Ureter (tissue), 1 donor: ENCODE measurements around the gene DIP2C. TPM values are rescaled to one million over a fixed set of nuclear protein-coding genes. Genes with fewer than 3 reads are reported as not detected.
"Not testable (repeated sequence)": the region's sequence is repeated elsewhere in the genome, so short reads cannot be mapped to it uniquely, and the experiment has no call there.

Experiments used
- DNase-seq: peaks from one replicate; pipeline ENCODE4 v3.0.0-alpha.2; 2020; ENCODE audit warnings: low spot score
- total RNA-seq: library from RNA; stranded (reverse); gene quantifications from one replicate; pipeline ENCODE4 v1.2.4, GENCODE V29; 2023
- donor health status: DM: yes; HTN: yes; CAD: no.

The DIP2C gene
- total RNA-seq, 1 donor from 2014 or later = 26.8 TPM

GRCh38 chr10:375815-376505 is 313.5 kb downstream of the DIP2C start:
- DNase-seq = no peak

- DNase-seq = no peak
Measured at GRCh38 chr10:374354-374753, 315.1 kb downstream of the DIP2C start.

- no peak for DNase-seq
Measured at GRCh38 chr10:373526-374309, 315.8 kb downstream of the DIP2C start.

GRCh38 chr10:373015-373414 is 316.5 kb downstream of the DIP2C start:
- DNase-seq = no peak

GRCh38 chr10:372566-372965 is 316.9 kb downstream of the DIP2C start:
- no peak for DNase-seq

GRCh38 chr10:371515-371914 is 318.0 kb downstream of the DIP2C start:
- no peak for DNase-seq

GRCh38 chr10:370449-370825 is 319.0 kb downstream of the DIP2C start:
- DNase-seq = no peak

GRCh38 chr10:369684-370448 is 319.6 kb downstream of the DIP2C start:
- no peak for DNase-seq

GRCh38 chr10:369221-369683 is 320.2 kb downstream of the DIP2C start:
- DNase-seq = no peak

- no peak for DNase-seq
Measured at GRCh38 chr10:368579-369220, 320.8 kb downstream of the DIP2C start.

- not testable (repeated sequence) for DNase-seq
Measured at GRCh38 chr10:368107-368506, 321.4 kb downstream of the DIP2C start.

- DNase-seq = no peak
Measured at GRCh38 chr10:367636-368035, 321.8 kb downstream of the DIP2C start.

- DNase-seq = no peak
Measured at GRCh38 chr10:366186-366585, 323.3 kb downstream of the DIP2C start.

- no peak for DNase-seq
Measured at GRCh38 chr10:364267-364775, 325.1 kb downstream of the DIP2C start.

- DNase-seq = no peak
Measured at GRCh38 chr10:363152-363551, 326.3 kb downstream of the DIP2C start.

GRCh38 chr10:361203-362081 is 328.0 kb downstream of the DIP2C start:
- DNase-seq = no peak

- DNase-seq = no peak
Measured at GRCh38 chr10:360653-361052, 328.8 kb downstream of the DIP2C start.

- DNase-seq = no peak
Measured at GRCh38 chr10:359762-360161, 329.7 kb downstream of the DIP2C start.

GRCh38 chr10:359093-359492 is 330.4 kb downstream of the DIP2C start:
- no peak for DNase-seq

- DNase-seq = no peak
Measured at GRCh38 chr10:357201-357950, 332.1 kb downstream of the DIP2C start.
